Measurements from ENCODE around the gene GREB1.

The GREB1 gene

GRCh38 chr2:11577101-11577883 is 43.4 kb downstream of the GREB1 start:
- no peaks in the 10 kb centered on the region for H3K36me3 ChIP-seq (replicated peaks; ENCODE audit: low read depth, low read length)
- TF ChIP-seq EZH2phosphoT487 (IDR thresholded peaks at IDR 0.05; ENCODE audit: low read depth) (no peak), CTCF (IDR thresholded peaks at IDR 0.05; ENCODE audit: low read depth, low read length) (no peak)
- no peaks in the 10 kb centered on the region for H3K79me2 ChIP-seq (ENCODE audit: low read length)
- H3K4me1 ChIP-seq (ENCODE audit: low read length) = no peaks in the 10 kb centered on the region
- no peak overlapping the region for H3K4me3 ChIP-seq (ENCODE audit: low read length)
- no peak overlapping the region for H3K4me2 ChIP-seq (ENCODE audit: low read length)
- no peak overlapping the region for H3K9ac ChIP-seq (ENCODE audit: low read length)
- H3K9me3 ChIP-seq (ENCODE audit: insufficient read depth, low read length) = no peaks in the 10 kb centered on the region
- no peaks in the 10 kb centered on the region for H3K27me3 ChIP-seq (ENCODE audit: low read depth, low read length)
- no peak overlapping the region for H3K27ac ChIP-seq (ENCODE audit: low read length)
- no peak overlapping the region for H2AFZ ChIP-seq (ENCODE audit: low read depth, low read length)
- no peaks in the 10 kb centered on the region for H4K20me1 ChIP-seq (ENCODE audit: insufficient read depth, low read length)

GRCh38 chr2:11578081-11578948 is 44.5 kb downstream of the GREB1 start:
- no peak overlapping the region for H2AFZ ChIP-seq (ENCODE audit: low read depth, low read length)
- H3K9me3 ChIP-seq (ENCODE audit: insufficient read depth, low read length) = no peaks in the 10 kb centered on the region
- H3K9ac ChIP-seq (ENCODE audit: low read length) = no peak overlapping the region
- TF ChIP-seq CTCF (IDR thresholded peaks at IDR 0.05; ENCODE audit: low read depth, low read length) (no peak), EZH2phosphoT487 (IDR thresholded peaks at IDR 0.05; ENCODE audit: low read depth) (no peak)
- no peaks in the 10 kb centered on the region for H3K4me1 ChIP-seq (ENCODE audit: low read length)
- no peaks in the 10 kb centered on the region for H3K36me3 ChIP-seq (replicated peaks; ENCODE audit: low read depth, low read length)
- H3K4me3 ChIP-seq (ENCODE audit: low read length) = no peak overlapping the region
- H3K4me2 ChIP-seq (ENCODE audit: low read length) = no peak overlapping the region
- no peaks in the 10 kb centered on the region for H3K79me2 ChIP-seq (ENCODE audit: low read length)
- no peaks in the 10 kb centered on the region for H4K20me1 ChIP-seq (ENCODE audit: insufficient read depth, low read length)
- no peak overlapping the region for H3K27ac ChIP-seq (ENCODE audit: low read length)
- no peaks in the 10 kb centered on the region for H3K27me3 ChIP-seq (ENCODE audit: low read depth, low read length)

- no peak overlapping the region for H3K4me3 ChIP-seq (ENCODE audit: low read length)
- peaks cover 3% of the 10 kb centered on the region; the same call in 1 of the 2 replicates for H3K4me1 ChIP-seq (ENCODE audit: low read length)
- TF ChIP-seq EZH2phosphoT487 (IDR thresholded peaks at IDR 0.05; ENCODE audit: low read depth) = no peak
- no peak for TF ChIP-seq CTCF (IDR thresholded peaks at IDR 0.05; ENCODE audit: low read depth, low read length)
- H2AFZ ChIP-seq (ENCODE audit: low read depth, low read length) = no peak overlapping the region
- H3K4me2 ChIP-seq (ENCODE audit: low read length) = no peak overlapping the region
- no peaks in the 10 kb centered on the region for H3K9me3 ChIP-seq (ENCODE audit: insufficient read depth, low read length)
- H3K9ac ChIP-seq (ENCODE audit: low read length) = no peak overlapping the region
- no peaks in the 10 kb centered on the region for H3K79me2 ChIP-seq (ENCODE audit: low read length)
- H4K20me1 ChIP-seq (ENCODE audit: insufficient read depth, low read length) = no peaks in the 10 kb centered on the region
- no peaks in the 10 kb centered on the region for H3K36me3 ChIP-seq (replicated peaks; ENCODE audit: low read depth, low read length)
- H3K27me3 ChIP-seq (ENCODE audit: low read depth, low read length) = no peaks in the 10 kb centered on the region
- H3K27ac ChIP-seq (ENCODE audit: low read length) = no peak overlapping the region
Observed at GRCh38 chr2:11578986-11579774, 45.3 kb downstream of the GREB1 start.

All from OCI-LY3 (cell line).